GM23338 (cell line): ENCODE results near the gene GPC6. TPM values are rescaled to one million over a fixed set of nuclear protein-coding genes. Genes with fewer than 3 reads are reported as not detected.

Experiments used
- ATAC-seq: fragments of 200-7000 bp; cut with Tn5 transposase; 3 replicates; pipeline ENCODE4 v1.9.1; 2020
- DNase-seq: peaks from one replicate; pipeline ENCODE4 v3.0.0-alpha.2; 2015; ENCODE audit warnings: low spot score
- H2AFZ ChIP-seq: fragments of 200-600 bp; sonication (generic); 2 replicates; pipeline ENCODE4 v1.8.0; 2016; ENCODE audit warnings: antibody characterized with exemption, mild to moderate bottlenecking, moderate library complexity
- H3F3A ChIP-seq: fragments of 200-600 bp; sonication (generic); replicated peaks from 2 replicates; pipeline ENCODE4 v1.8.0; 2017; ENCODE audit warnings: antibody characterized with exemption, mixed run types, low read depth
- H3K27ac ChIP-seq: fragments of 200-600 bp; sonication (generic); 2 replicates; pipeline ENCODE4 v1.6.1; 2016; ENCODE audit warnings: low read depth
- H3K27me3 ChIP-seq: fragments of 200-600 bp; sonication (generic); 2 replicates; pipeline ENCODE4 v1.8.0; 2016; ENCODE audit warnings: mild to moderate bottlenecking, mixed run types, moderate library complexity; ENCODE audit not compliant: insufficient read depth
- H3K36me3 ChIP-seq: fragments of 200-600 bp; sonication (generic); 2 replicates; pipeline ENCODE4 v1.8.0; 2016; ENCODE audit warnings: mild to moderate bottlenecking; ENCODE audit not compliant: insufficient read depth
- H3K4me1 ChIP-seq: fragments of 200-600 bp; sonication (generic); 2 replicates; pipeline ENCODE4 v1.8.0; 2016; ENCODE audit warnings: mild to moderate bottlenecking, moderate library complexity; ENCODE audit not compliant: insufficient read depth
- H3K4me2 ChIP-seq: fragments of 200-600 bp; sonication (generic); 2 replicates; pipeline ENCODE4 v1.7.1; 2017; ENCODE audit warnings: mixed run types
- H3K4me3 ChIP-seq: fragments of 200-600 bp; sonication (generic); 2 replicates; pipeline ENCODE4 v1.6.1; 2016; ENCODE audit warnings: mixed run types
- H3K79me2 ChIP-seq: fragments of 200-600 bp; sonication (generic); replicated peaks from 2 replicates; pipeline ENCODE4 v1.8.0; 2017; ENCODE audit warnings: mild to moderate bottlenecking; ENCODE audit not compliant: insufficient read depth
- H3K9me2 ChIP-seq: fragments of 200-600 bp; sonication (generic); 2 replicates; pipeline ENCODE4 v1.8.0; 2017; ENCODE audit not compliant: insufficient read depth
- H4K20me1 ChIP-seq: fragments of 200-600 bp; sonication (generic); replicated peaks from 2 replicates; pipeline ENCODE4 v1.8.0; 2017; ENCODE audit warnings: mild to moderate bottlenecking; ENCODE audit not compliant: insufficient read depth
- H3K27ac Mint-ChIP-seq: 2 replicates; pipeline ENCODE4 v1.8.0; 2020; ENCODE audit warnings: inconsistent platforms, mild to moderate bottlenecking, moderate library complexity, mixed read lengths
- H3K27me3 Mint-ChIP-seq: 3 replicates; pipeline ENCODE4 v1.8.0; 2022; ENCODE audit warnings: low read depth, mild to moderate bottlenecking, moderate library complexity, mixed read lengths, inconsistent platforms; ENCODE audit not compliant: insufficient read depth, poor library complexity
- H3K36me3 Mint-ChIP-seq: 3 replicates; pipeline ENCODE4 v1.8.0; 2021; ENCODE audit warnings: low read depth, mild to moderate bottlenecking, inconsistent platforms, moderate library complexity, mixed read lengths
- H3K4me1 Mint-ChIP-seq: 3 replicates; pipeline ENCODE4 v1.8.0; 2020; ENCODE audit warnings: mild to moderate bottlenecking, inconsistent platforms, mixed read lengths
- H3K4me3 Mint-ChIP-seq: 3 replicates; pipeline ENCODE4 v1.8.0; 2021; ENCODE audit warnings: moderate library complexity, mild to moderate bottlenecking, inconsistent platforms, mixed read lengths
- H3K9me3 Mint-ChIP-seq: 3 replicates; pipeline ENCODE4 v1.8.0; 2020; ENCODE audit warnings: moderate library complexity, mild to moderate bottlenecking, inconsistent platforms, mixed read lengths
- CREB1 ChIP-seq: fragments of 250-450 bp; sonication (Bioruptor Pico); IDR thresholded peaks from 2 replicates; pipeline ENCODE4 v1.5.0; 2020; ENCODE audit warnings: low read depth, mild to moderate bottlenecking, moderate library complexity
- CTCF ChIP-seq, 2 experiments: fragments of 200-600 bp in 1 of 2; sonication (generic) in 1 of 2; conservative IDR thresholded peaks; 2 replicates each; pipeline versions ENCODE4 v1.5.1 to v1.6.1; 2016 to 2017; ENCODE audit warnings: antibody characterized with exemption in 2 of 2, low read depth in 2 of 2, mild to moderate bottlenecking in 2 of 2, moderate library complexity in 1 of 2
- EZH2 ChIP-seq: fragments of 200-600 bp; sonication (generic); IDR thresholded peaks from one replicate; pipeline ENCODE4 v1.8.0; 2017; ENCODE audit warnings: antibody characterized with exemption, mild to moderate bottlenecking, low read depth; ENCODE audit not compliant: unreplicated experiment
- EZH2phosphoT487 ChIP-seq: fragments of 200-600 bp; sonication (generic); IDR thresholded peaks from one replicate; pipeline ENCODE4 v1.8.1; 2018; ENCODE audit warnings: antibody characterized with exemption; ENCODE audit not compliant: unreplicated experiment
- JUNB ChIP-seq: IDR thresholded peaks from one replicate; pipeline ENCODE4 v1.6.1; 2016; ENCODE audit warnings: antibody characterized with exemption; ENCODE audit not compliant: unreplicated experiment
- NANOG ChIP-seq: IDR thresholded peaks from 2 replicates; pipeline ENCODE4 v1.6.1; 2016; ENCODE audit warnings: antibody characterized with exemption, borderline replicate concordance
- POLR2AphosphoS5 ChIP-seq: IDR thresholded peaks from 2 replicates; pipeline ENCODE4 v1.6.1; 2016; ENCODE audit warnings: antibody characterized with exemption, low read depth
- STAT1 ChIP-seq: IDR thresholded peaks from one replicate; pipeline ENCODE4 v1.6.1; 2016; ENCODE audit warnings: antibody characterized with exemption; ENCODE audit not compliant: unreplicated experiment
- ZNF114 ChIP-seq: fragments of 250-450 bp; sonication (Bioruptor Pico); IDR thresholded peaks from 2 replicates; pipeline ENCODE4 v1.5.0; 2020; ENCODE audit warnings: mild to moderate bottlenecking, moderate library complexity
- ZNF331 ChIP-seq: fragments of 250-450 bp; sonication (Bioruptor Pico); IDR thresholded peaks from 2 replicates; pipeline ENCODE4 v1.5.0; 2020; ENCODE audit warnings: low read depth, mild to moderate bottlenecking, moderate library complexity
- polyA plus RNA-seq: library from polyadenylated mRNA; unstranded; fragments of >200 nt; fragmentation: Nextera tagmentation; extraction: Ambion mirVana; gene quantifications from 2 replicates; pipeline ENCODE4 v1.2.1, GENCODE V29; 2016
- total RNA-seq: library from RNA; depleted of rRNA; stranded (reverse); fragments of >200 nt; shearing (Covaris generic); gene quantifications from 2 replicates; pipeline ENCODE4 v1.2.3, GENCODE V29; 2014
- TF ChIP-seq, protein P1 (sequence below): IDR thresholded peaks from one replicate; pipeline ENCODE4 v1.6.1; 2018; ENCODE audit warnings: antibody characterized with exemption; ENCODE audit not compliant: unreplicated experiment
- TF ChIP-seq, protein P2 (sequence below): IDR thresholded peaks from 2 replicates; pipeline ENCODE4 v1.6.1; 2016; ENCODE audit warnings: antibody characterized with exemption
- TF ChIP-seq, protein P3 (sequence below): fragments of 250-450 bp; sonication (Bioruptor Pico); IDR thresholded peaks from 2 replicates; pipeline ENCODE4 v1.5.0; 2020; ENCODE audit warnings: mild to moderate bottlenecking, moderate library complexity

Gene GPC6
- total and polyA plus RNA-seq, 2 experiments from 2014 or later: 6.4 to 28.6 TPM

GRCh38 chr13:93399212-93399611, 172.6 kb downstream of the GPC6 start:
- no peak for DNase-seq
- Histone ChIP-seq H3K4me2 (no peak overlapping the region), H3K27ac (no peak overlapping the region), H3K9me2 (no peaks in the 10 kb centered on the region), H2AFZ (no peak overlapping the region), H3K4me1 (peaks cover 7% of the 10 kb centered on the region), H3K4me3 (no peak overlapping the region), H4K20me1 (no peaks in the 10 kb centered on the region), H3K27me3 (no peaks in the 10 kb centered on the region), H3K36me3 (no peaks in the 10 kb centered on the region), H3K79me2 (peaks cover 15% of the 10 kb centered on the region; the same call in 1 of the 2 replicates), H3F3A (no peaks in the 10 kb centered on the region)
- Mint-ChIP-seq H3K4me3 (no peak overlapping the region), H3K27me3 (peaks cover 2% of the 10 kb centered on the region), H3K36me3 (0 out of 3 replicates have a peak, but pooled peaks cover 3% of the 10 kb centered on the region), H3K27ac (no peak overlapping the region; the same call in 1 of the 2 replicates), H3K4me1 (peaks cover 16% of the 10 kb centered on the region), H3K9me3 (no peaks in the 10 kb centered on the region)
- no peak for TF ChIP-seq EZH2phosphoT487
- no peak for TF ChIP-seq JUNB
- TF ChIP-seq, protein P1, sequence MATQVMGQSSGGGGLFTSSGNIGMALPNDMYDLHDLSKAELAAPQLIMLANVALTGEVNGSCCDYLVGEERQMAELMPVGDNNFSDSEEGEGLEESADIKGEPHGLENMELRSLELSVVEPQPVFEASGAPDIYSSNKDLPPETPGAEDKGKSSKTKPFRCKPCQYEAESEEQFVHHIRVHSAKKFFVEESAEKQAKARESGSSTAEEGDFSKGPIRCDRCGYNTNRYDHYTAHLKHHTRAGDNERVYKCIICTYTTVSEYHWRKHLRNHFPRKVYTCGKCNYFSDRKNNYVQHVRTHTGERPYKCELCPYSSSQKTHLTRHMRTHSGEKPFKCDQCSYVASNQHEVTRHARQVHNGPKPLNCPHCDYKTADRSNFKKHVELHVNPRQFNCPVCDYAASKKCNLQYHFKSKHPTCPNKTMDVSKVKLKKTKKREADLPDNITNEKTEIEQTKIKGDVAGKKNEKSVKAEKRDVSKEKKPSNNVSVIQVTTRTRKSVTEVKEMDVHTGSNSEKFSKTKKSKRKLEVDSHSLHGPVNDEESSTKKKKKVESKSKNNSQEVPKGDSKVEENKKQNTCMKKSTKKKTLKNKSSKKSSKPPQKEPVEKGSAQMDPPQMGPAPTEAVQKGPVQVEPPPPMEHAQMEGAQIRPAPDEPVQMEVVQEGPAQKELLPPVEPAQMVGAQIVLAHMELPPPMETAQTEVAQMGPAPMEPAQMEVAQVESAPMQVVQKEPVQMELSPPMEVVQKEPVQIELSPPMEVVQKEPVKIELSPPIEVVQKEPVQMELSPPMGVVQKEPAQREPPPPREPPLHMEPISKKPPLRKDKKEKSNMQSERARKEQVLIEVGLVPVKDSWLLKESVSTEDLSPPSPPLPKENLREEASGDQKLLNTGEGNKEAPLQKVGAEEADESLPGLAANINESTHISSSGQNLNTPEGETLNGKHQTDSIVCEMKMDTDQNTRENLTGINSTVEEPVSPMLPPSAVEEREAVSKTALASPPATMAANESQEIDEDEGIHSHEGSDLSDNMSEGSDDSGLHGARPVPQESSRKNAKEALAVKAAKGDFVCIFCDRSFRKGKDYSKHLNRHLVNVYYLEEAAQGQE: no peak
- TF ChIP-seq EZH2: no peak
- no peak for TF ChIP-seq ZNF331 (CRISPR knock-in tag)
- TF ChIP-seq ZNF114: no peak
- TF ChIP-seq, protein P2, sequence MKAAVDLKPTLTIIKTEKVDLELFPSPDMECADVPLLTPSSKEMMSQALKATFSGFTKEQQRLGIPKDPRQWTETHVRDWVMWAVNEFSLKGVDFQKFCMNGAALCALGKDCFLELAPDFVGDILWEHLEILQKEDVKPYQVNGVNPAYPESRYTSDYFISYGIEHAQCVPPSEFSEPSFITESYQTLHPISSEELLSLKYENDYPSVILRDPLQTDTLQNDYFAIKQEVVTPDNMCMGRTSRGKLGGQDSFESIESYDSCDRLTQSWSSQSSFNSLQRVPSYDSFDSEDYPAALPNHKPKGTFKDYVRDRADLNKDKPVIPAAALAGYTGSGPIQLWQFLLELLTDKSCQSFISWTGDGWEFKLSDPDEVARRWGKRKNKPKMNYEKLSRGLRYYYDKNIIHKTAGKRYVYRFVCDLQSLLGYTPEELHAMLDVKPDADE: no peak
- no peak for TF ChIP-seq STAT1
- TF ChIP-seq CREB1 (CRISPR knock-in tag): no peak
- TF ChIP-seq CTCF (conservative IDR thresholded peaks at IDR 0.05; ENCODE audit: low read depth in 2 of 2): no peak
- TF ChIP-seq, protein P3, sequence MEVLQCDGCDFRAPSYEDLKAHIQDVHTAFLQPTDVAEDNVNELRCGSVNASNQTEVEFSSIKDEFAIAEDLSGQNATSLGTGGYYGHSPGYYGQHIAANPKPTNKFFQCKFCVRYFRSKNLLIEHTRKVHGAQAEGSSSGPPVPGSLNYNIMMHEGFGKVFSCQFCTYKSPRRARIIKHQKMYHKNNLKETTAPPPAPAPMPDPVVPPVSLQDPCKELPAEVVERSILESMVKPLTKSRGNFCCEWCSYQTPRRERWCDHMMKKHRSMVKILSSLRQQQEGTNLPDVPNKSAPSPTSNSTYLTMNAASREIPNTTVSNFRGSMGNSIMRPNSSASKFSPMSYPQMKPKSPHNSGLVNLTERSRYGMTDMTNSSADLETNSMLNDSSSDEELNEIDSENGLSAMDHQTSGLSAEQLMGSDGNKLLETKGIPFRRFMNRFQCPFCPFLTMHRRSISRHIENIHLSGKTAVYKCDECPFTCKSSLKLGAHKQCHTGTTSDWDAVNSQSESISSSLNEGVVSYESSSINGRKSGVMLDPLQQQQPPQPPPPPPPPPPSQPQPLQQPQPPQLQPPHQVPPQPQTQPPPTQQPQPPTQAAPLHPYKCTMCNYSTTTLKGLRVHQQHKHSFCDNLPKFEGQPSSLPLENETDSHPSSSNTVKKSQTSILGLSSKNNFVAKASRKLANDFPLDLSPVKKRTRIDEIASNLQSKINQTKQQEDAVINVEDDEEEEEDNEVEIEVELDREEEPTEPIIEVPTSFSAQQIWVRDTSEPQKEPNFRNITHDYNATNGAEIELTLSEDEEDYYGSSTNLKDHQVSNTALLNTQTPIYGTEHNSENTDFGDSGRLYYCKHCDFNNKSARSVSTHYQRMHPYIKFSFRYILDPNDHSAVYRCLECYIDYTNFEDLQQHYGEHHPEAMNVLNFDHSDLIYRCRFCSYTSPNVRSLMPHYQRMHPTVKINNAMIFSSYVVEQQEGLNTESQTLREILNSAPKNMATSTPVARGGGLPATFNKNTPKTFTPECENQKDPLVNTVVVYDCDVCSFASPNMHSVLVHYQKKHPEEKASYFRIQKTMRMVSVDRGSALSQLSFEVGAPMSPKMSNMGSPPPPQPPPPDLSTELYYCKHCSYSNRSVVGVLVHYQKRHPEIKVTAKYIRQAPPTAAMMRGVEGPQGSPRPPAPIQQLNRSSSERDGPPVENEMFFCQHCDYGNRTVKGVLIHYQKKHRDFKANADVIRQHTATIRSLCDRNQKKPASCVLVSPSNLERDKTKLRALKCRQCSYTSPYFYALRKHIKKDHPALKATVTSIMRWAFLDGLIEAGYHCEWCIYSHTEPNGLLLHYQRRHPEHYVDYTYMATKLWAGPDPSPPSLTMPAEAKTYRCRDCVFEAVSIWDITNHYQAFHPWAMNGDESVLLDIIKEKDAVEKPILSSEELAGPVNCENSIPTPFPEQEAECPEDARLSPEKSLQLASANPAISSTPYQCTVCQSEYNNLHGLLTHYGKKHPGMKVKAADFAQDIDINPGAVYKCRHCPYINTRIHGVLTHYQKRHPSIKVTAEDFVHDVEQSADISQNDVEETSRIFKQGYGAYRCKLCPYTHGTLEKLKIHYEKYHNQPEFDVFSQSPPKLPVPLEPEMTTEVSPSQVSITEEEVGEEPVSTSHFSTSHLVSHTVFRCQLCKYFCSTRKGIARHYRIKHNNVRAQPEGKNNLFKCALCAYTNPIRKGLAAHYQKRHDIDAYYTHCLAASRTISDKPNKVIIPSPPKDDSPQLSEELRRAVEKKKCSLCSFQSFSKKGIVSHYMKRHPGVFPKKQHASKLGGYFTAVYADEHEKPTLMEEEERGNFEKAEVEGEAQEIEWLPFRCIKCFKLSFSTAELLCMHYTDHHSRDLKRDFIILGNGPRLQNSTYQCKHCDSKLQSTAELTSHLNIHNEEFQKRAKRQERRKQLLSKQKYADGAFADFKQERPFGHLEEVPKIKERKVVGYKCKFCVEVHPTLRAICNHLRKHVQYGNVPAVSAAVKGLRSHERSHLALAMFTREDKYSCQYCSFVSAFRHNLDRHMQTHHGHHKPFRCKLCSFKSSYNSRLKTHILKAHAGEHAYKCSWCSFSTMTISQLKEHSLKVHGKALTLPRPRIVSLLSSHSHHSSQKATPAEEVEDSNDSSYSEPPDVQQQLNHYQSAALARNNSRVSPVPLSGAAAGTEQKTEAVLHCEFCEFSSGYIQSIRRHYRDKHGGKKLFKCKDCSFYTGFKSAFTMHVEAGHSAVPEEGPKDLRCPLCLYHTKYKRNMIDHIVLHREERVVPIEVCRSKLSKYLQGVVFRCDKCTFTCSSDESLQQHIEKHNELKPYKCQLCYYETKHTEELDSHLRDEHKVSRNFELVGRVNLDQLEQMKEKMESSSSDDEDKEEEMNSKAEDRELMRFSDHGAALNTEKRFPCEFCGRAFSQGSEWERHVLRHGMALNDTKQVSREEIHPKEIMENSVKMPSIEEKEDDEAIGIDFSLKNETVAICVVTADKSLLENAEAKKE: no peak
- TF ChIP-seq NANOG: no peak
- no peak for TF ChIP-seq POLR2AphosphoS5
- no peak for ATAC-seq
